ENCODE data around the gene ABCB8. TPM values are rescaled to one million over a fixed set of nuclear protein-coding genes. Genes with fewer than 3 reads are reported as not detected.

The ABCB8 gene
- total RNA-seq (2021; fragmentation: NEBNext Ultra II Directional; extraction: Animal tissue kit (Norgen Biotek cat#: 25700)) (22.2 and 27.0 TPM in 2 replicates), polyA plus RNA-seq (2011; rRNA removed) (17.7 and 26.0 TPM in 2 replicates), polyA minus RNA-seq (2011; rRNA and poly(A)+ RNA removed) (17.2 and 19.5 TPM in 2 replicates)
- 16.7 TPM for polyA plus RNA-seq (2011; cell fraction: cytosol; rRNA removed)
- polyA plus RNA-seq (2011; cell fraction: nucleus; rRNA removed) = 52.2 TPM
- 14.8 to 21.8 TPM (median 19.6 TPM) in 4 replicates for polyA plus RNA-seq (2012, experiment 1 of 2)
- 15.8 TPM for polyA plus RNA-seq (2012, experiment 2 of 2)
- 16.5 TPM for polyA plus RNA-seq (2013, experiment 1 of 2)
- polyA plus RNA-seq (2013, experiment 2 of 2) = 15.7 TPM
- polyA minus RNA-seq (2011; cell fraction: cytosol; rRNA and poly(A)+ RNA removed) = 12.2 TPM
- polyA minus RNA-seq (2011; cell fraction: nucleus; rRNA and poly(A)+ RNA removed) = 28.9 TPM
- long read RNA-seq, experiment 1, partial matches to known transcripts = 5 of 12 reads
- long read RNA-seq, experiment 1, other reads (novel, unspliced or antisense) = 4 of 12 reads
- long read RNA-seq, experiment 2, full-length matches to known transcripts = 6 of 9 reads
- long read RNA-seq, experiment 2, partial matches to known transcripts = 0 of 9 reads
- long read RNA-seq, experiment 2, other reads (novel, unspliced or antisense) = 3 of 9 reads

DNA sequence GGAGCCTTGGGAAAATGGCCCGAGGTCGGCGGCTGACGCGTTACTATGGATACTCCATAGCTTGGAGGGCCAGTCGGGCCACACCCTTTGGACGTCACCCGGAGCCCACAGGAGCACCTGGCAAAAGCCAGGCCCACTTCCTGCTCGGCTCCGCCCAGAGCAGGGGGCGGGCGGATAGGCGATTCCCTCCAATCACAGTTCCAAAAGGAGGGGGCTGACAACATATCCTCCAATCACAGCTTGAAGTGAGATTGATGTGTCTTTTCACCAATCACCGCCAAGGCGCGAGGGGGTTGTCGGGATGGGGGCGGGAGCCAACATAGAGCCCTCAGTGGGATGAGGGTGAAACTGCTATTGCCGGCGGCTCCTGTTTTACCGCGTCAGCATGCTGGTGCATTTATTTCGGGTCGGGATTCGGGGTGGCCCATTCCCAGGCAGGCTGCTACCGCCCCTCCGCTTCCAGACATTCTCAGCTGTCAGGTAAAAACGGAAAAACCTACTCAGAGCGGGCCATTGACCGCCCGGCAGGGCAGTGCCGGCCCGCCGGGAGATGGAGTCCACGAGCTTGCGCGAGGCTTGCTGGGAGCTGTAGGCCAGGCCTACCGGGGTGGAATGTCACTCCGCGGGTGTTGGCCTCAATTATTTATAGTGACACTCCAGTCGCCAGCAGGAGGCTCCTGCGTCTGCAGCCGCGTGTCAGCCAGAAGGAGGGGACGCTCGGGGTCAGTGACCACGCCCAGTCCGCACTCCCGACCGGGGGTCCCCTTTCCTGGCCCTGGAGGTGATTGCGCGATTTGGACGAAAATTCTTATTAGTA lies at the start of gene ABCB8:
ABCB8 (plus strand) TSS at position 320 of the 817 bp plus-strand sequence; CDS start at position 386, 66 bp downstream.
- Histone ChIP-seq H3K4me3 (ENCODE audit: extremely low read depth in 1 of 4, insufficient read depth in 2 of 4, low read depth in 3 of 4, low read length in 4 of 4) (peak within 1 kb of the TSS; percentile 66 to 97 (median 80)), H3K27me3 (replicated peaks in 1 of 4; ENCODE audit: control insufficient read depth in 3 of 4, extremely low read depth in 1 of 4, insufficient read depth in 3 of 4, low read length in 3 of 4) (peaks cover 0 to 4% (median 0%) of the 10 kb centered on the region in 4 experiments; a peak in 2 of 7 replicates), H3K79me1 (ENCODE audit: low read depth, low read length) (no peaks in the 10 kb centered on the region; the same call in 1 of the 2 replicates), H4K91ac (replicated peaks; ENCODE audit: insufficient read length, low read length) (no peak within 1 kb of the TSS), H2BK120ac (replicated peaks; ENCODE audit: low read depth, low read length) (no peak within 1 kb of the TSS), H4K20me1 (replicated peaks in 1 of 2; ENCODE audit: control insufficient read depth in 1 of 2, insufficient read depth in 2 of 2, low read length in 2 of 2) (peaks cover 0 to 2% of the 10 kb centered on the region in 2 experiments), H2AFZ (ENCODE audit: low read length) (peak within 1 kb of the TSS; percentile 71; the same call in 1 of the 2 replicates), H3K4me1 (replicated peaks in 1 of 4; ENCODE audit: control insufficient read depth in 3 of 4, insufficient read depth in 4 of 4, low read length in 3 of 4) (peaks cover 0 to 4% (median 2%) of the 10 kb centered on the region in 4 experiments; a peak in 2 of 7 replicates), H3K56ac (replicated peaks; ENCODE audit: insufficient read length, low read depth, low read length) (peak within 1 kb of the TSS; percentile 78), H4K5ac (ENCODE audit: insufficient read length, low read depth, low read length) (no peak within 1 kb of the TSS), H3K4me2 (ENCODE audit: insufficient read depth in 1 of 2, low read depth in 2 of 2, low read length in 2 of 2) (peak within 1 kb of the TSS; percentile 75 to 90), H3K27ac (ENCODE audit: low read depth, low read length) (peak within 1 kb of the TSS; percentile 15; the same call in 1 of the 2 replicates), H2BK20ac (ENCODE audit: low read length) (no peak within 1 kb of the TSS), H3K18ac (ENCODE audit: extremely low read depth, low read length) (peak within 1 kb of the TSS; percentile 75; the same call in 1 of the 2 replicates), H3K36me3 (ENCODE audit: control insufficient read depth in 2 of 4, insufficient read depth in 4 of 4, low read length in 3 of 4) (no peaks in the 10 kb centered on the region), H2BK15ac (ENCODE audit: low read length) (no peak within 1 kb of the TSS; the same call in 1 of the 2 replicates), H3K9me3 (ENCODE audit: insufficient read depth in 2 of 2, low read depth in 1 of 2, low read length in 1 of 2) (no peaks in the 10 kb centered on the region), H2AK5ac (ENCODE audit: low read depth, low read length) (0 out of 2 replicates have a peak within 1 kb of the TSS, but pooled peaks have one; percentile 39), H3K14ac (ENCODE audit: insufficient read length) (no peak within 1 kb of the TSS), H3K9ac (replicated peaks in 1 of 4; ENCODE audit: extremely low read depth in 1 of 4, low read depth in 3 of 4, low read length in 3 of 4) (peak within 1 kb of the TSS in 3 of 4 experiments; percentile 12 to 45 (median 32); a peak in 4 of 7 replicates), H3K23ac (ENCODE audit: insufficient read length) (no peak within 1 kb of the TSS), H2BK12ac (ENCODE audit: low read depth, low read length) (peak within 1 kb of the TSS; percentile 50; the same call in 1 of the 2 replicates), H3K23me2 (ENCODE audit: low read depth, low read length) (peaks cover 3% of the 10 kb centered on the region; the same call in 1 of the 2 replicates), H2BK5ac (ENCODE audit: low read depth, low read length) (no peak within 1 kb of the TSS), H3K79me2 (ENCODE audit: control insufficient read depth in 1 of 2, insufficient read depth in 2 of 2, low read length in 2 of 2) (no peaks in the 10 kb centered on the region), H3K4ac (replicated peaks; ENCODE audit: insufficient read length, low read depth, low read length) (no peak within 1 kb of the TSS), H4K8ac (ENCODE audit: extremely low read depth, insufficient read depth, low read length) (peak within 1 kb of the TSS; percentile 7; the same call in 1 of the 2 replicates)
- ChIA-PET CTCF (ENCODE audit: partially characterized antibody) (interaction anchor here (0.7 to 2.7 kb wide), 17 partner anchors 9 to 83 kb away, joined by 3 to 24 read pairs (median 3); partner anchors contain the start of gene CDK5), POLR2A (ENCODE audit: partially characterized antibody) (interaction anchor here (0.6 to 3.2 kb wide), 12 partner anchors 10 to 1962 kb away, joined by 3 to 18 read pairs (median 4); partner anchors contain the start of gene CDK5)
- FAIRE-seq (peak; percentile 57), DNase-seq (ENCODE audit: low read depth in 1 of 2, low spot score in 2 of 2) (peak; percentile 99)
- 2% methylated on average over 51 of the region's 53 CpGs; no CpG with 5 or more reads in 1 of the 2 experiments for WGBS, 2 experiments (ENCODE audit: extremely low coverage in 1 of 2, insufficient coverage in 1 of 2, insufficient read length in 1 of 2, insufficient replicate concordance in 2 of 2, low coverage in 1 of 2, low lambda C conversion rate in 2 of 2, missing lambda C conversion rate in 1 of 2)
- TF ChIP-seq RFX5 (IDR thresholded peaks at IDR 0.05; ENCODE audit: borderline replicate concordance, low read depth, low read length) (no peak), RNF2 (IDR thresholded peaks at IDR 0.05; ENCODE audit: borderline replicate concordance, low read depth, low read length, missing control alignments, poor library complexity, severe bottlenecking) (no peak), JUND (IDR thresholded peaks at IDR 0.05; ENCODE audit: low read length) (no peak), EZH2 (IDR thresholded peaks at IDR 0.05; ENCODE audit: low read depth, low read length, severe bottlenecking) (no peak), BACH1 (IDR thresholded peaks at IDR 0.05; ENCODE audit: low read length) (peak; percentile 6; the same call in 1 of the 2 replicates), NANOG (IDR thresholded peaks at IDR 0.05; ENCODE audit: insufficient read depth, low read depth, low read length, poor library complexity, severe bottlenecking) (peak; percentile 37), SP1 (IDR thresholded peaks at IDR 0.05; ENCODE audit: low read depth, low read length) (peak; percentile 99)
